Effector memory CD8-positive, alpha-beta T cell (primary cell): Measurements from ENCODE around the gene EHHADH.
A peak's percentile ranks its signal among the peaks of the same experiment; 100 is the strongest.

ENCODE experiments used
- ATAC-seq: fragments of 150-1000 bp; cut with Tn5 transposase; replicated peaks from 2 replicates; pipeline ENCODE4 v1.10.0; 2021; ENCODE audit warnings: mild to moderate bottlenecking, moderate library complexity
- DNase-seq, 3 experiments: peaks; one replicate each; pipeline ENCODE4 v3.0.0; 2021
- H3K27ac Mint-ChIP-seq, 2 donors: one replicate each; pipeline ENCODE4 v1.8.0; 2022; ENCODE audit warnings: mild to moderate bottlenecking in 2 of 2, mixed read lengths in 2 of 2, moderate library complexity in 2 of 2
- H3K27me3 Mint-ChIP-seq, 2 donors: one replicate each; pipeline ENCODE4 v1.8.0; 2022; ENCODE audit warnings: mixed read lengths in 2 of 2
- H3K36me3 Mint-ChIP-seq: one replicate; pipeline ENCODE4 v1.8.0; 2022; ENCODE audit warnings: mild to moderate bottlenecking, moderate library complexity, mixed read lengths; ENCODE audit not compliant: insufficient read depth
- H3K4me1 Mint-ChIP-seq, 2 donors: one replicate each; pipeline ENCODE4 v1.8.0; 2022; ENCODE audit warnings: low read depth in 2 of 2, mixed read lengths in 2 of 2
- H3K4me3 Mint-ChIP-seq, 2 donors: one replicate each; pipeline ENCODE4 v1.8.0; 2022; ENCODE audit warnings: mild to moderate bottlenecking in 2 of 2, mixed read lengths in 2 of 2, moderate library complexity in 2 of 2
- H3K9me3 Mint-ChIP-seq, 2 donors: one replicate each; pipeline ENCODE4 v1.8.0; 2022; ENCODE audit warnings: mixed read lengths in 2 of 2

The EHHADH gene

GRCh38 chr3:185161761-185162160, 92.1 kb downstream of the EHHADH start:
- Mint-ChIP-seq H3K4me3 (no peak overlapping the region), H3K27ac (no peak overlapping the region), H3K27me3 (peaks cover 40 to 67% of the 10 kb centered on the region in 2 donors), H3K4me1 (no peaks in the 10 kb centered on the region), H3K36me3 (no peaks in the 10 kb centered on the region), H3K9me3 (no peaks in the 10 kb centered on the region)
- ATAC-seq (no peak), DNase-seq (no peak)

GRCh38 chr3:185157347-185157746, 96.5 kb downstream of the EHHADH start:
- Mint-ChIP-seq H3K9me3 (no peaks in the 10 kb centered on the region), H3K4me1 (peaks cover 0 to 3% of the 10 kb centered on the region in 2 donors), H3K36me3 (no peaks in the 10 kb centered on the region), H3K4me3 (no peak overlapping the region), H3K27me3 (peaks cover 25 to 33% of the 10 kb centered on the region in 2 donors), H3K27ac (no peak overlapping the region)
- ATAC-seq (no peak), DNase-seq (no peak)

GRCh38 chr3:185155678-185156077, 98.2 kb downstream of the EHHADH start:
- Mint-ChIP-seq H3K27ac (no peak overlapping the region), H3K27me3 (peaks cover 24 to 36% of the 10 kb centered on the region in 2 donors), H3K4me3 (no peak overlapping the region), H3K4me1 (peaks cover 4 to 5% of the 10 kb centered on the region in 2 donors), H3K9me3 (no peaks in the 10 kb centered on the region), H3K36me3 (no peaks in the 10 kb centered on the region)
- ATAC-seq (no peak), DNase-seq (no peak)

GRCh38 chr3:185153861-185154629, 99.8 kb downstream of the EHHADH start:
- H3K9me3 Mint-ChIP-seq: no peaks in the 10 kb centered on the region
- H3K27me3 Mint-ChIP-seq: peaks cover 35 to 38% of the 10 kb centered on the region in 2 donors
- H3K4me3 Mint-ChIP-seq: no peak overlapping the region
- H3K36me3 Mint-ChIP-seq: no peaks in the 10 kb centered on the region
- no peak for DNase-seq
- ATAC-seq: no peak
- H3K4me1 Mint-ChIP-seq: peaks cover 4 to 5% of the 10 kb centered on the region in 2 donors
- no peak overlapping the region for H3K27ac Mint-ChIP-seq

- peaks cover 31% of the 10 kb centered on the region in 2 donors for H3K27me3 Mint-ChIP-seq
- no peaks in the 10 kb centered on the region for H3K36me3 Mint-ChIP-seq
- no peak overlapping the region for H3K27ac Mint-ChIP-seq
- ATAC-seq (peak; percentile 12), DNase-seq (no peak)
- H3K4me3 Mint-ChIP-seq: peak overlapping the region in 1 of 2 donors; percentile 81
- H3K4me1 Mint-ChIP-seq: peaks cover 4 to 5% of the 10 kb centered on the region in 2 donors
- no peaks in the 10 kb centered on the region for H3K9me3 Mint-ChIP-seq
These were observed 100.6 kb downstream of the EHHADH start for GRCh38 chr3:185153171-185153771.

GRCh38 chr3:185152410-185153170, 101.3 kb downstream of the EHHADH start, which contains the start of gene C3orf70:
TSS of gene C3orf70 (minus strand) at chr3:185153060. CDS start at chr3:185152823, 237 bp downstream.
- H3K4me3 Mint-ChIP-seq: peak within 1 kb of the TSS; percentile 68 to 81
- H3K9me3 Mint-ChIP-seq: no peaks in the 10 kb centered on the region

GRCh38 chr3:185151964-185152409, 101.9 kb downstream of the EHHADH start:
- Mint-ChIP-seq H3K27ac (no peak overlapping the region), H3K4me3 (peak overlapping the region; percentile 68 to 73), H3K9me3 (no peaks in the 10 kb centered on the region), H3K4me1 (peaks cover 4 to 5% of the 10 kb centered on the region in 2 donors), H3K27me3 (peaks cover 28 to 31% of the 10 kb centered on the region in 2 donors), H3K36me3 (no peaks in the 10 kb centered on the region)
- ATAC-seq (no peak), DNase-seq (no peak)

More at GRCh38 chr3:185152410-185153170, 101.3 kb downstream of the EHHADH start, which contains the start of gene C3orf70:
- Mint-ChIP-seq H3K4me1 (peaks cover 4 to 5% of the 10 kb centered on the region in 2 donors), H3K27me3 (peaks cover 31% of the 10 kb centered on the region in 2 donors), H3K27ac (no peak within 1 kb of the TSS), H3K36me3 (no peaks in the 10 kb centered on the region)
- ATAC-seq (peak; percentile 51), DNase-seq (no peak)

GRCh38 chr3:185151101-185151963, 102.5 kb downstream of the EHHADH start:
- Mint-ChIP-seq H3K4me3 (peak overlapping the region in 1 of 2 donors; percentile 73), H3K36me3 (no peaks in the 10 kb centered on the region)

GRCh38 chr3:185150561-185150960, 103.3 kb downstream of the EHHADH start:
- Mint-ChIP-seq H3K4me3 (no peak overlapping the region), H3K9me3 (no peaks in the 10 kb centered on the region), H3K27ac (no peak overlapping the region), H3K27me3 (peaks cover 21 to 31% of the 10 kb centered on the region in 2 donors), H3K36me3 (no peaks in the 10 kb centered on the region), H3K4me1 (peaks cover 4 to 5% of the 10 kb centered on the region in 2 donors)
- no peak for ATAC-seq
- no peak for DNase-seq

More at GRCh38 chr3:185151101-185151963, 102.5 kb downstream of the EHHADH start:
- H3K9me3 Mint-ChIP-seq: no peaks in the 10 kb centered on the region
- peaks cover 4 to 5% of the 10 kb centered on the region in 2 donors for H3K4me1 Mint-ChIP-seq
- DNase-seq (no peak), ATAC-seq (no peak)
- H3K27ac Mint-ChIP-seq: no peak overlapping the region
- H3K27me3 Mint-ChIP-seq: peaks cover 21 to 31% of the 10 kb centered on the region in 2 donors

- Mint-ChIP-seq H3K4me3 (no peak overlapping the region), H3K27ac (no peak overlapping the region)
These were observed 104.3 kb downstream of the EHHADH start for GRCh38 chr3:185149591-185149990.

GRCh38 chr3:185145511-185145910, 108.3 kb downstream of the EHHADH start:
- no peak overlapping the region for H3K4me3 Mint-ChIP-seq
- H3K27me3 Mint-ChIP-seq: peaks cover 11 to 12% of the 10 kb centered on the region in 2 donors
- DNase-seq (no peak), ATAC-seq (no peak)
- H3K4me1 Mint-ChIP-seq: no peaks in the 10 kb centered on the region
- H3K36me3 Mint-ChIP-seq: no peaks in the 10 kb centered on the region
- H3K9me3 Mint-ChIP-seq: no peaks in the 10 kb centered on the region
- no peak overlapping the region for H3K27ac Mint-ChIP-seq

More at GRCh38 chr3:185149591-185149990, 104.3 kb downstream of the EHHADH start:
- Mint-ChIP-seq H3K4me1 (peaks cover 4 to 5% of the 10 kb centered on the region in 2 donors), H3K9me3 (no peaks in the 10 kb centered on the region), H3K36me3 (no peaks in the 10 kb centered on the region), H3K27me3 (peaks cover 21 to 31% of the 10 kb centered on the region in 2 donors)
- DNase-seq (no peak), ATAC-seq (no peak)

GRCh38 chr3:185144784-185145183, 109.1 kb downstream of the EHHADH start:
- no peaks in the 10 kb centered on the region for H3K4me1 Mint-ChIP-seq
- H3K4me3 Mint-ChIP-seq: no peak overlapping the region

More at GRCh38 chr3:185144784-185145183, 109.1 kb downstream of the EHHADH start:
- H3K27me3 Mint-ChIP-seq: peaks cover 7 to 9% of the 10 kb centered on the region in 2 donors
- no peak for ATAC-seq
- H3K36me3 Mint-ChIP-seq: no peaks in the 10 kb centered on the region
- no peak overlapping the region for H3K27ac Mint-ChIP-seq
- DNase-seq: no peak
- no peaks in the 10 kb centered on the region for H3K9me3 Mint-ChIP-seq
